Transverse colon (tissue), 4 donors: ENCODE results near the gene HES7.

ENCODE experiments used
- EP300 ChIP-seq: sonication (generic); formaldehyde crosslinking; IDR thresholded peaks from one replicate; pipeline ENCODE4 v1.6.1; 2017; ENCODE audit warnings: antibody characterized with exemption, low read depth
- POLR2AphosphoS5 ChIP-seq, 3 donors: sonication (generic); formaldehyde crosslinking; IDR thresholded peaks; one replicate each; pipeline ENCODE4 v1.6.1; 2016; ENCODE audit warnings: antibody characterized with exemption in 3 of 3
- TF ChIP-seq, protein P1 (sequence below), 5 experiments: fragments of 200-600 bp in 3 of 5; fragments of 450-650 bp in 2 of 5; sonication (generic) in 3 of 5; IDR thresholded peaks; 1 replicate in 2 of 5; 2 replicates in 3 of 5; pipeline ENCODE4 v1.5.1; 2016 to 2017; ENCODE audit warnings: antibody characterized with exemption in 5 of 5, inconsistent platforms in 3 of 5, mild to moderate bottlenecking in 2 of 5, moderate library complexity in 1 of 5

DNA sequence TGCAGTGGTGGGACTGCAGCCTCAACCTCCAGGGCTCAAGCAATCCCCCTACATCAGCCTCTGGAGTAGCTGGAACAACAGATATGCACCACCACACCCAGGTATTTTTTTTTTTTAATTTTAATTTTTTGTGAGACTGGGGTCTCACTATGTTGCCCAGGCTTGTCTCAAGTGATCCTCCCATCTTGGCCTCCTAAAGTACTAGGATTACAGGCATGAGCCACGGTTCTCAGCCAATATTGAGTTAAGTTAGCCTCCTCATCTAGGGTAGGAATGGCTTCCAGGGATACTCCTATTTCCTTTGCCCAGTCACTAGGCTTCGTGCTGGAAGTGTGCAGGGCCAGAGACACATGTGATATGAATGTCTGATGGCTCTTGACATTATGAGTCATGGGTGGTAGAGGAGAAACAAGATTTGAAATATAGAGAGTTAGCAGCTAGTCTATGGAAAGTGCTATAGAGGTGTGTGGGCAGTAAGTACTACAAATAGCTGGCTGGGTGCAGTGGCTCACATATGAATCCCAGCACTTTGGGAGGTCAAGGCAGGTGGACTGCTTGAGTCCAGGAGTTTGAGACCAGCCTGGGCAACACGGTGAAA lies 8.0 kb upstream of the HES7 start:
- TF ChIP-seq, protein P1, sequence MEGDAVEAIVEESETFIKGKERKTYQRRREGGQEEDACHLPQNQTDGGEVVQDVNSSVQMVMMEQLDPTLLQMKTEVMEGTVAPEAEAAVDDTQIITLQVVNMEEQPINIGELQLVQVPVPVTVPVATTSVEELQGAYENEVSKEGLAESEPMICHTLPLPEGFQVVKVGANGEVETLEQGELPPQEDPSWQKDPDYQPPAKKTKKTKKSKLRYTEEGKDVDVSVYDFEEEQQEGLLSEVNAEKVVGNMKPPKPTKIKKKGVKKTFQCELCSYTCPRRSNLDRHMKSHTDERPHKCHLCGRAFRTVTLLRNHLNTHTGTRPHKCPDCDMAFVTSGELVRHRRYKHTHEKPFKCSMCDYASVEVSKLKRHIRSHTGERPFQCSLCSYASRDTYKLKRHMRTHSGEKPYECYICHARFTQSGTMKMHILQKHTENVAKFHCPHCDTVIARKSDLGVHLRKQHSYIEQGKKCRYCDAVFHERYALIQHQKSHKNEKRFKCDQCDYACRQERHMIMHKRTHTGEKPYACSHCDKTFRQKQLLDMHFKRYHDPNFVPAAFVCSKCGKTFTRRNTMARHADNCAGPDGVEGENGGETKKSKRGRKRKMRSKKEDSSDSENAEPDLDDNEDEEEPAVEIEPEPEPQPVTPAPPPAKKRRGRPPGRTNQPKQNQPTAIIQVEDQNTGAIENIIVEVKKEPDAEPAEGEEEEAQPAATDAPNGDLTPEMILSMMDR (IDR thresholded peaks at IDR 0.05), result no peak
- no peak for TF ChIP-seq EP300
- no peak for TF ChIP-seq POLR2AphosphoS5 (IDR thresholded peaks at IDR 0.05)
